ENCODE measurements around the gene KIAA1671.
"Not testable (repeated sequence)": the region's sequence is repeated elsewhere in the genome, so short reads cannot be mapped to it uniquely, and the experiment has no call there.

KIAA1671 gene

DNA sequence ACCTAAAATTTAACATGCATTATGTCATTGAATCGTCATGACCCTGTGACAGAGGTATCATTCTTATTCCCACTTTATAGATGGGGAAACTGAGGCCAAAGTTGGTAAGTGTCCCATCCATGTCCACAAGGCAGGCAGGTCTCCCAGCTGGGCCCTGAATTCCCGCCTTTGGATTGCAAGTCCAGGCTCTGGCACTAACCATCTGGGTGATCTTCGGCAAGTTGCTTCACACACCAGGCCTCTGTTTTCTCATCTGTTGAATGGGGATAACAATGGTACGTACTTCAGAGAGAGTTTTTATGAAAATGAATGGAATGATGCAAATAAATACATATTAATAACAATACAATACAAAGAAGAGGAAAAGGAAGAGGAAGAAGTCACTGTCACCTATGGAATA is 250.6 kb downstream of the KIAA1671 start:
- no peak for DNase-seq (ENCODE audit: low spot score)

- not testable (repeated sequence) for DNase-seq (ENCODE audit: low spot score)
Observed at GRCh38 chr22:25204547-25204946, 252.0 kb downstream of the KIAA1671 start.

DNA sequence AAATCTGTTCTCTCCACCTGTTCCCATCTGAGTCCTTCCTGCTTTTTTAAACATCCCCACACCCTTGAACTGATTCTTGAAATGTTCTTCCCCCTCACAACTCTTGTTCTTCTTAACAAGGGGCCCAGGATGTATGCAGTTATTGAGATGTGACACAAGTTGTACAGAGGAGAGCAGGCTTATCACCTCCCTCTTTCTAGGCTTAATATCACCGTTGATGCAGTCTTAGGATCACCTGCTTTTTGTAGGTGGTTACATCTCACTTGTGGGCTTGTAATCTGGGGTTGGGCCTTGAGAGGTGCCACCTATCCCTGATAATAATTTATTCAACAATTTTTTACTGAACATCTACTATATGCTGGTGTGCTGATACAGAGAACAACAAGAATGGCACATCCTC is 253.3 kb downstream of the KIAA1671 start:
- no peak for DNase-seq (ENCODE audit: low spot score)

DNA sequence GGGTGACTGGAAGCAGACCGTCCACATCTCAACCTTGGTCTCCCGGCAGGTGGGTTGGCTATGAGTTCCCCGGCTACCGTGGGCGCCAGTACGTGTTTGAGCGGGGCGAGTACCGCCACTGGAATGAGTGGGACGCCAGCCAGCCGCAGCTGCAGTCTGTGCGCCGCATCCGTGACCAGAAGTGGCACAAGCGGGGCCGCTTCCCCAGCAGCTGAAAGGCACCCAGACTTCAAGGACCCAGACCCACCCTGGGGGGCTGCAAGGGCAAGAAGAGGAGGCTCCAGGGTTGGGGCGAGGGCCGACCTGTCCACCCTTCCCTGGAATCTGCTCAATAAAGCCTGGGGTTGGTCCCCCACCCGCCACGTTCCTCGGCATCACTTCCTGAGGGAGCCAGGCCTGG is 254.5 kb downstream of the KIAA1671 start:
- DNase-seq (ENCODE audit: low spot score): no peak

GRCh38 chr22:25207553-25208157 is 255.1 kb downstream of the KIAA1671 start:
- no peak for DNase-seq (ENCODE audit: low spot score)

GRCh38 chr22:25208328-25208727 is 255.8 kb downstream of the KIAA1671 start:
- DNase-seq (ENCODE audit: low spot score): no peak

- DNase-seq (ENCODE audit: low spot score): no peak
Observed at GRCh38 chr22:25208743-25209505, 256.4 kb downstream of the KIAA1671 start.

GRCh38 chr22:25210793-25211192 is 258.3 kb downstream of the KIAA1671 start:
- no peak for DNase-seq (ENCODE audit: low spot score)

GRCh38 chr22:25212337-25212736 is 259.8 kb downstream of the KIAA1671 start:
- no peak for DNase-seq (ENCODE audit: low spot score)

GRCh38 chr22:25213221-25213620 is 260.7 kb downstream of the KIAA1671 start:
- no peak for DNase-seq (ENCODE audit: low spot score)

DNA sequence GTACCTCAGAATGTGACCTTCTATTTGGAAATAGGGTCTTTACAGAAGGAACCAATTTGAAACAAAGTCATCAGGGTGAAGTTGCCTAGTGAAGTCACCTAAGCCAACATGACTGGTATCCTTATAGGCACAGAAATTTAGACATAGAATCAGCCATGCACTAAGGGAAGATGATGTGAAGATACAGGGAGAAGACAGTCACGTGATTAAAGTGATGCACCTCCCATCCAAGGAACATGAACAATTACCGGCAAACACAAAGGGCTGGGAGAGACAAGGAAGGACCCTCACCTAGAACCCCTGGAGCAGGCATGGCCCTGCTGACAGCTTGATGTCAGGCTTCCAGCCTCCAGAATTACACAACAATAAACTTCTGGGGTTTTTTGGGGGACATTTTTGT is 263.7 kb downstream of the KIAA1671 start:
- DNase-seq (ENCODE audit: low spot score): no peak

- no peak for DNase-seq (ENCODE audit: low spot score)
Observed at GRCh38 chr22:25219211-25219689, 266.7 kb downstream of the KIAA1671 start, which contains the start of gene CRYBB2. CRYBB2 (plus strand) TSS chr22:25219639; CDS start chr22:25221430, 1,791 bp downstream.

- DNase-seq (ENCODE audit: low spot score): no peak
Observed at GRCh38 chr22:25219948-25220442, 267.5 kb downstream of the KIAA1671 start.

- no peak for DNase-seq (ENCODE audit: low spot score)
Observed at GRCh38 chr22:25221790-25222189, 269.3 kb downstream of the KIAA1671 start.

DNA sequence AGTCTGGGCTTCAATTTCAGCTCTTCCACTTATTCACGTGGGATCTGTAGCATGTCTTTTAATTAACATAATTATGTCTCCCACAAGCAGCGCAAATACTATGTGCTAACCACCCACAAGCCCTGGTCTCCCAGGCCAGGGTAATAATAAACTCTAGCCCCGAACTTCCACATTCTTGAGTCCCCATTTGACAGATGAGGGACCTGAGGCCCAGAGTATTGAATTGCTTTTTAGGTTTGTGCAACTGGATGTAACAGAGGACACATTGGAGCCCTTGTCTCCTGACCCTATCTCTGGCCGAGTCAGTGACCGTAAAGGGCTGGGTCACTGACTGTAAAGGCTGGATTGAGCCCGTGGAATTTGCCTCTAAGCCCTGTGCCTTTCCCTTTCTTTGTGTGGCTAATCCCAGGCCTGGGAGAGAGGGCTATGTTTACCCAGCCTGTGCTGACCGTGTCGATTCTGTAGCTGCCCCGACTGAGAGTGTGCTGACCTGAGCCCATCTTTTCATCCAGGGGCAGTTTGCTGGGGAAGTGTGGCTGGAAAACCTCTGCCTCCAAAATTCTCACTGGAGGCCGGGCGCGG is 270.8 kb downstream of the KIAA1671 start:
- DNase-seq (ENCODE audit: low spot score): no peak

- no peak for DNase-seq (ENCODE audit: low spot score)
Observed at GRCh38 chr22:25228822-25229221, 276.3 kb downstream of the KIAA1671 start.

GRCh38 chr22:25230760-25231159 is 278.2 kb downstream of the KIAA1671 start:
- not testable (repeated sequence) for DNase-seq (ENCODE audit: low spot score)

GRCh38 chr22:25232301-25232700 is 279.8 kb downstream of the KIAA1671 start:
- no peak for DNase-seq (ENCODE audit: low spot score)

- DNase-seq (ENCODE audit: low spot score): not testable (repeated sequence)
Observed at GRCh38 chr22:25233706-25234105, 281.2 kb downstream of the KIAA1671 start.

GRCh38 chr22:25235547-25236290 is 283.2 kb downstream of the KIAA1671 start:
- DNase-seq (ENCODE audit: low spot score): peak; percentile 93

GRCh38 chr22:25236417-25236816 is 283.9 kb downstream of the KIAA1671 start:
- no peak for DNase-seq (ENCODE audit: low spot score)

DNA sequence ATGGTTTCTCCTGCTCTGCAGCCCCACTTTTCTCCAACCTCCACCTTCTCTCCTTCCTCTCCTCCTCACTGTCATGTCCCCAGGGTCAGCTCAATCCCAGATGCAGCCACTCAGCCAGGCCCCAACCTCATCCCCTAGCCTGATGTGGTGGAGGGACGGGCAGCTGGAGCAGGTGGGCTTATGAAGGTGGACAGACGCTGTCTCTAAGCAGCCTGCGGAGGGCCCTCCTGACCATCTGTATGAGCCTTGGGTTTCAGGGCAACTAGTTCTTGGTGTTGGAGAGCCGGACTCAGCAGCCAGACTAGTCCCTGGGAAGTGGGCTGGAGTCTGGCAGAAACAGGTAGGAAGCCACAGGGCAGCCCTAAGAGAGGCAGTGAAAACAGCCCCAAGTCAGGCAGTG is 285.0 kb downstream of the KIAA1671 start:
- no peak for DNase-seq (ENCODE audit: low spot score)
